Stimulated activated CD8-positive, alpha-beta memory T cell treated with anti-CD3 and anti-CD28 coated beads, Interleukin-4, amount 100 ng/mL, for 1 hour (primary cell): Measurements from ENCODE around the gene BPTF.
"Not testable (repeated sequence)": the region's sequence is repeated elsewhere in the genome, so short reads cannot be mapped to it uniquely, and the experiment has no call there.

Source experiments
- DNase-seq, 2 donors: peaks; one replicate each; pipeline ENCODE4 v3.0.0-alpha.2; 2020; ENCODE audit warnings: low read depth in 2 of 2, low spot score in 1 of 2

BPTF gene

DNA sequence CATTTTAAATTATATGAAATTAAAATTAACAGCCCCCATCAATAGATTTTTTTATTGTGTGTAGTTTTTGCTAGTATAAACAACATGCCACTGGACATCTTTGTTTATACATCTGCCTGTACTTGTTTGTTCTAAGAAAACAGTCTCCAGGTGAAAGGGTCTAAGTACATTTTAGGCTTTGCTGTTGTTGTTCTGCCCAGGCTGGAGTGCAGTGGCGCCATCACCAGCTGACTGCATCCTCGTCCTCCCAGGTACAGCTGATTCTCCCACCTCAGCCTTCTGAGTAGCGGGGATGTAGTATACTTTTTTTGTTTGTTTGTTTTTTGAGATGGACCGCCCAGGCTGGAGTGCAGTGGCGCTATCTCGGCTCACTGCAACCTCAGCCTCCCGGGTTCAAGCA, 145.5 kb downstream of the BPTF start:
- no peak for DNase-seq

DNA sequence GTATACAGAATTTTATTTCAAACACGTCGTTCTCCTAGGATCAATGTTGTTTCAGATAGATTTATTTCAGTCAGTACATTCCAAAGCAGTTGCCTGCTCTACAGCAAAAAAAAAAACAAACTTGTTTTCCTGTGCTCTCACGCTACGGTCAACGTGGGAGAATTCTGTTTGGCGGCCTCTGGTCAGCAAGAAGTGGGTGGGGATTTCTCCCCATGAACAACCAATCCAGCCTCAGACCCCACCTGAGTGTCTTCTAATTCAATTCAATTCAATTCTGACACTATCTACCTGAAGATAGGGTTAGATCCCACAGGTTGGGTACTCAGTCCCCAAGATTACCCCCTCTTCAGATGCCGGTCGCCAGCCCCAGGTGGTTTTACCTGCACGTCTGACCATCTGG, 148.9 kb downstream of the BPTF start:
- DNase-seq: no peak

DNA sequence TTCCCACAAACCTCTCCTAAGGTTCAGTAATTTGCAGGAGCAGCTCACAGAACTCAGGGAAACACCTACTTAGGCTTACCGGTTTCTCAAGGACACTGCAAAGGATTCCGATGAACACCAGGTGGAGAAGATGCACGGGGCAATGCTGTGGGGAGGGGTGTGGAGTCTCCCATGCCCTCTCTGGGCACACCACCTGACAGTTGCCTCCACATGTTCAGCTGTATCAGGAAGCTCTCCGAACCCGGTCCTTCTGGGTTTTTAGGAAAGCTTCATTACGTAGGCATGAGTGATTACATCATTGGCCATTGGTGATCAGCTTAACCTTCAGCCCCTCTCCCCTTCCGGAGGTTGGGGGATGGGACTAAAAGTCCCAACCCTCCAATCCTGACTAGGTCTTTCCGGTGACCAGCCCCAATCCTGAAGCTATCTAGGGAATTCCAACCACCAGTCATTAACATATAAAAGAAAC, 149.3 kb downstream of the BPTF start:
- DNase-seq: no peak

DNA sequence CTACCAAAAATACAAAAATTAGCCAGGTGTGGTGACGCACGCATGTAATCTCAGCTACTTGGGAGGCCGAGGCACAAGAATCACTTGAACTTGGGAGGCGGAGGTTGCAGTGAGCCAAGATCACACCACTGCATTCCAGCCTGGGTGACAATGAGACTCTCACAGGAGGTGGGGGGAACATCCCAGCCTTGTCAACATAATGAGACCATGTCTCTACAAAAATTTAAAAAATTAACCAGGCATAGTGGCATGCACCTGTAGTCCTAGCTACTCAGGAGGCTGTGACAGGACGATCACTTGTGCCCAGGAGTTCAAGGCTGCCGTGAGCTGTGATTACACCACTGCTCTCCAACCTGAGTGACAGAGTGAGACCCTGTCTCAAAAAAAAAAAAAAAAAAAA, 151.0 kb downstream of the BPTF start:
- DNase-seq: not testable (repeated sequence)

DNA sequence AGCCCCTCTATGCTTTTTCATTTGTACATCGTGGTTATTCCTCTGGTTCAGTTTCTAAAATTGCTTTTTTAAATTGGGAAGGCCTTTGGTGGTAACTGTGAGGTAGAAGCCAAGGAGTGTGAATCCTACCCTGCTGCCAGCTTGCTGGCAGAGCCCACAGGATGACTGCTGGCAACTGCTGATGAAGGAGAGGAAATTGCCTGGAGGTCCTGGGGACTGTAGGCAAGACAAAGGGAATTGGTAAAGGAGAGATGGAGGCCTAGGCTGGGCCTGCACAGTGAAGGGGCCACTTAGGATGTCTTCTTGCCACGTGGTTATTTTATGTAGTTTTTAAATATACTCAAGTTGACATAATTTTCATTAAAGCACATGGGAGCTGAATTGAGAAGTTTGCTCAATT, 155.2 kb downstream of the BPTF start:
- DNase-seq: no peak

DNA sequence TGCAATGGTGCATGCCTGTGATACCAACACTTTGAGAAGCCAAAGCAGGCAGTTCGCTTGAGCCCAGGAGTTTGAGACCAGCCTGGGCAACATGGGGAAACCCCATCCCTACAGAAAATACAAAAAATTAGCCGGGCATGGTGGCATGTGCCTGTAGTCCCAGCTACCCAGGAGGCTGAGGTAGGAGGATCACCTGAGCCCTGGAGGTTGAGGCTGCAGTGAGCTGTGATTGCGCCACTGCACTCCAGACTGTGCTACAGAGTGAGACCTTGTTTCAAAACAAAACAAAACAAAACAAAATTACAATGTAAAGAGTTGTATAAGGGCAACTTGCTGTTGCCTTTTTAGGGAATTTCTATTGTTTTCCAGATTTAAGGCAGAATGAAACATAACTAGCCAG, 155.6 kb downstream of the BPTF start:
- DNase-seq: not testable (repeated sequence)

DNA sequence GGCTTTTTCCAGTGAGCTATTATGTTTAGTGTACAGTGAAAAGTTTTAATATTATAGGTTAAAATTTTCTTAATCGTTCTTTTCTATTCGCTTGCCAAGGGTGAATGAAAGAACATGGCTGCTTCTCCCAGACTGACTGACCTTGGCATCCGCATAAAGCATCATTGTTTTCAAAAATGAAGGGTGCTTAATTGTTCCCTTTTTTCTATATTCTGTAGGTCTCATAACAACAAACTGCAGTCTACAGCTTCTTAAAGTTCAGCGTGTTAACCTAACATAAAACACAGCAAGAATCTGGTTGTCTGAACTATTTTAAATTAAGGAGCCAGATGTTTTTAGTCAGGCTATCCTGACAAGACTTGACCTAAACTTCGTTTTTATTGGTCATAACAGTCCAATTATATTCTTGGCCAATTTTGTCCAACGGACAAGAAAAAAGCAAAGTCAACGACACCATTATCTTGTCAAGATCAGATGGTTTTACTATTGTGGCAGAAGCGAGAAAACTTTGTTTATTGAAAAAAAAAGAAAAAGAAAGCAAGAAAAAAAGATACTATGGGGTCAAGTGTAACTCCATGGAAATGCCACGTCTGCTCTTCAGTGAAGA, 156.8 kb downstream of the BPTF start:
- no peak for DNase-seq

GRCh38 chr17:67982686-67983382, 157.5 kb downstream of the BPTF start:
- no peak for DNase-seq

DNA sequence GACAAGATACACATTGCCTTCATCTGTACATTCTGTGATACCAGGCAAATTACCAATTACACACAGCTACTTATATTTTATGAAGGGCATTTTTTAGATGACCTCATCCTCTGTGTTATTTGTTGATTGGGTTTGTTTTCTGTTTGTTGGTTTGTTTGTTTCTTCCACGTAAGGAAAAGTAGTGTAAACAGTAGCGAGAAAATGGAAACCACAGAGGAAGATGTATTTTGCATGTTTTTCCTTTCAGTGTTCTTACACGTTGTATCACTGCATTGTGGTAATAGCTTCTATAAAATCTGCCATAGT, 158.0 kb downstream of the BPTF start:
- no peak for DNase-seq

DNA sequence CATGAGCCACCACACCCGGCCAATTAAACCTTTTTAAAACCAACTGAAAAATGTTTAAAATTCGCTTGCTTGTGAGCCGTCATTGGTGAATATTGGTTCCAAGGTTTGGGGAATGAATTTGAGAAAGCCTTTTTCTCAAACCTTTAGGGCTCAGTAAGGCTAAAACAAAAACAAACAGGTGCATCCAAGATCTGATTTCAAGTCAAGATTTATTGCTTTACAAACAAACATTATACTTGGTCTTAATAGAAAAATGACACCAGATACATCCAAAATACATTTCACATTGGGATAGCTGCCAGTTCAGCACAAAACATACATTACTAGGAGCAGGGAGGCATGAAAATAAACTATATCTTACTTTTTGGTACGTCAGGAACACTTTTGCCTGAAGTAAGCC, 165.6 kb downstream of the BPTF start:
- DNase-seq: no peak

DNA sequence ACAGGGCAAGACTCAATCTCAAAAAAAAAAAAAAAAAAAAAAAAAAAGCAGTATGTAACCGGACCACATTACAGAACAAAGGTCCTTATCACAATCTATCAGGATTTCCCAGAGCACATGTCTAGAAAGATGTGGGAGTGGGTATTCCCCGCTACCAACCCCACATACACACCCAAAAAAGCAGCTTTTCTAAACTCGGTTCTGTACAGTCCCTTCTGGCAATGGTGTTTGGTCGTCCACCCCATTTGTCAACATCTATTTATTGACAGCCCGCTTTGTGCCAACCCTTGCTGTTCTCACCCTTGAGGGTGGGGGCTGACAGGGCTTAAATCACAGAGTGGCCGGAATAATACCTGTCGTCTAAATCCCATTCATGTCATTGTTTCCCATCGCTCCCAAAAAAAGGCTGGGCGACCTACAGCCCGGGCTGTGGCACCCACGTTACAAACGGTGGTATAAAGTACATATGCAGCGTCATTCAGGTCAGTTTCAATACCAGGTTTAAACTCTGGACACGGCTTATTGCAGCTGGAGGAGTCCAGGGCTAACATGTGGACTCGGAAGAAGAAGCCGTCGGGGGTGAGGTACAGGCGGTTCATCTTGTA, 167.3 kb downstream of the BPTF start:
- no peak for DNase-seq

DNA sequence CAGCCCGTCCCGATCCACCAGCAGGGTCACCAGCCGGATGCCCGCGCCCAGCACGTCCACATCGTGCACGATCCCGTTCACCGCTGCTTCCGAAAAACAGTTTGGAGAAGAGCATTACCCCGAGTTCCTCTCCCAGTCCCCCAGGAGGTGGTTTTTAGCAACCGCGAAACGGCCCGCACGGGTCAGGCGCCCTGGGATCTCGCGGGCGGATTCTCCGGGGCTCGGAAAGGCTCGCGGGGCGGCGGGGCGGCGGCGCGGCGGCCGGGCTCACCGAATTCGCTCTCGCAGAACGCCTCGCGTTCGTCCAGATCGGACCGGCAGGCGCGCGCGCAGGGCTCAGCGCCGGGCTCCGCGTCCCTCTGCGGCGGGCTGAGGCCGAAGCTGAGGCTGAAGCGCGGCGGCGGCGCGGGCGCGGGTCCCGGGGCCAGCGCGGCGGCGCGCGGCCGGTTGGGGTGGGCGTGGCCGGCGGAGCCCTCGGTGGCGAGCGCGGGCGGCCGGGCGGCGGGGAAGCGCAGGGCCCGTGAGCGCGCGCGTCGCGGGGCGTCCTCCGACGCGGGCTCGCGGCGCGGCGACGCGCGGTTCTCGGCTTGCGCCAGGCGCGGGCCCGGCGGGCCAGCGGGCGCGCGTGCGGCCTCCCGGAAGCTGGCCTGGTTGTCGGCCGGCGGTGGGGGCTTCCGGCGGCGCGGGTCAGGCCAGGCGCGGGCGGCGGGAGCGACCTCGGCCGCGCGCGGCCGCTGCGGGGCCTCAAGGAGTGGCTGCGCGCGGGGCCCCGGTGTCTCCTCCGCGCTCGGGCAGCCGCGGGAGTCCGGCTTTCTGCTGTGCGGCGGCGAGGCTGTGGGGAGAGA, 168.1 kb downstream of the BPTF start:
- DNase-seq: peak; percentile 35 to 39

- DNase-seq: no peak
These were observed 168.7 kb downstream of the BPTF start for GRCh38 chr17:67993998-67994361.

GRCh38 chr17:67994817-67995569, 169.7 kb downstream of the BPTF start:
- DNase-seq: no peak

DNA sequence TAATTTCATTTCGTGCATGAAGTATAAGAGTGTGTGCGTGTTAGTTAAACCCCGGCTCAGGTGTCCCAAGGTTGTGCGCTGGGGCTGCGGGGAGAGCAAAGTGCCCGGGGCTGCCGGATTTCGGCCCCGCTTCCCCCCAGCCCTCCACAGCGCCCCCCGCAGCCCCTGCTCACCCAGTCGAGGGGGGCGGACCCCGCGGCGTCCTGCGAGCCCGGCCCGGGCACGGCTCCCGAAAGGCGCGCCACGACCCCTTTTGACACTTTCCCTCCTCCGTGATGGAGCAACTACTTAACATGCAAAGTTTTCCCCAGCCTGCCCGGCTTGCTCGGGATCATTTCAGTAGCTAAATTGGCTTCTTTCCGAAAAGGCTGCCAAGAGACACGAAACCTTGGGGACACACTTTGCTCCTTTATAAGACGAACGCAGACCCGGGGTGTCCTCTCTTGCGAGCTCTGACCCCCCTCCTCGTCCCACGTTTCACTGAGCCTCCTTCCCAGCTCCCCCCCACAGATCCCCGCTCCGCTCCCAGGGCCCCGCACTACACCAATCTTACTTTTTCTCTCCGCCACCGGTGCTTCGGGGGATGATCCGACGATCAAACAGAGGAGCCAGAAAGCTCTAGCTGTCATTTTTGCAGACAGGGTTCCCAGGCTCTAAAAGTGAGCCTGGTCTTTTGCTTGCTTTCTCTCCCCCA, 170.4 kb downstream of the BPTF start:
- DNase-seq: no peak

DNA sequence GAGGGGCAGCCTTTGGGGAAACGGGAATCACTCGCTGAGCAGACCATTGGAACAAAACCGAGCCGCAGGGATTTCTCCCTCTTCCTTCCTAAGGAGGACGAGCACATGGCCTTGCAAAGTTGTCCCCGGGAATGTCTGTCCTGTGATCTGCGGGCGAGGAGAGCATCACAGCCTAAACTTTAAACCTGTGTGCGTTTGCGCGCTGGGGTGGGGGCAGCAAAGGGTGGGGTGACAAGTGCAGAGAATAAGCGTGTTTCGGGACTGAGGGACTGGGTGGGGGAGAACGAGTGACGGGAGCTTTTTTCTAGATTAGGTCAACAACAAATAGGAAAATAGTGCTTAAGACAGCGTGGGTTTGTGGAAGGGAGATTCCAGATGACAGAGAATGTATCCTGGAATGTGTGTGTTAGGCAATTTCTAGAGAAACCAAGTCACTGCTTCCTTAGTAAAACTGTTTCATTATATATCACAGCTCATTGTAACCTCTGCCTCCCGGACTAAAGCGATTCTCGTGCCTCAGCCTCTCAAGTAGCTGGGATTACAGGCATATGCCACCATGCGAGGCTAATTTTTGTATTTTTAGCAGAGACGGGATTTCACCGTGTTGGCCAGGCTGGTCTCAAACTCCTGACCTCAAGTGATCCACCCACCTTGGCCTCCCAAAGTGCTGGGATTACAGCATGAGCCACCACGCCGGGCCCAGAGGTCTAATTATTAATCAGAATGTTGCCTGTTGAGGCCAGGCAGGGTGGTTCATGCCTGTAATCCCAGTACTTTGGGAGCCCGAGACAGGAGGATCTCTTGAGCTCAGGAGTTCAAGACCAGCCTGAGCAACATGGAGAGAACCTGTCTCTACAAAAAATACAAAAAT, 171.2 kb downstream of the BPTF start, which contains the start of gene C17orf58:
TSS of gene C17orf58 (minus strand) at position 169 of the 871 bp plus-strand sequence. CDS start 271 bp downstream, outside the sequence.
- not testable (repeated sequence) for DNase-seq

DNA sequence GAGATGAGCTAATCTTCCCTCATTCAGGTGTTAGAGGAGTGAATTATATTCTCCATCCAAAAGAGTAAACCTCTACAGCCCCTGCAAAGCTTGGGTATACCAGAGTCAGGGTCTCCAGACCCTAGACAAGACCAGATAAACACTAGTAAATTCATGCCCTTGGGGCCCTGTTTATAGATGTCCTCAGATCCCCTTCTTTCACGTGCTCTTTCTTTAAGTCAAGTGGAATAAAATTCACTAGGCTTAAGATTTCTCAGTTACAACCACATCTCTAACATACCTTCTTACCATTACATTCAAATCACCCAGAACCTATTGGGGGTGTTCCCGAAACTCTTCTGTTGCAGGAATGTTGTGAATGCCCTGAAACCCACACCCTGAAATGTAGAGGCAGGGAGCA, 173.2 kb downstream of the BPTF start:
- DNase-seq: no peak

GRCh38 chr17:67999291-67999911, 174.1 kb downstream of the BPTF start:
- no peak for DNase-seq

DNA sequence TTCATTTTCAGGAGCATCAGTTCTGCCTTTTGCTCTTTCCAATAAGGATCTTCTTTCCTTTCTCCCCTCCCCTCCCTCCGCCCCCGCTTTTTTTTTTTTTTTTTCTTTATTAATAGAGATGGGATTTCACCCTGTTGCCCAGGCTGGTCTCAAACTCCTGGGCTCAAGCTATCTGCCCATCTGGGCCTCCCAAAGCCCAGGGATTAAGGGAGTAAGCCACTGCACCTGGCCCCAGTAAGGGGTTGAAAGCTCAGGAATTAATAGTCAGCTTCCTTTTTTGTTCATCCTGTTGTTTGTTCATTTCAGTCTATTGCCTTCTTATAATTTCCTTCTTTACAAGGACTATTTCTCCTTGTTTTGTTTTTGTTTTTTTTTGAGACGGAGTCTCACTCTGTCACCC, 178.9 kb downstream of the BPTF start:
- no peak for DNase-seq
